ENCODE measurements around the gene SLC15A1. TPM values are rescaled to one million over a fixed set of nuclear protein-coding genes. Genes with fewer than 3 reads are reported as not detected.

The SLC15A1 gene
- total and polyA plus RNA-seq, 4 donors, result 5.8 to 19.7 (median 11.6) TPM

DNA sequence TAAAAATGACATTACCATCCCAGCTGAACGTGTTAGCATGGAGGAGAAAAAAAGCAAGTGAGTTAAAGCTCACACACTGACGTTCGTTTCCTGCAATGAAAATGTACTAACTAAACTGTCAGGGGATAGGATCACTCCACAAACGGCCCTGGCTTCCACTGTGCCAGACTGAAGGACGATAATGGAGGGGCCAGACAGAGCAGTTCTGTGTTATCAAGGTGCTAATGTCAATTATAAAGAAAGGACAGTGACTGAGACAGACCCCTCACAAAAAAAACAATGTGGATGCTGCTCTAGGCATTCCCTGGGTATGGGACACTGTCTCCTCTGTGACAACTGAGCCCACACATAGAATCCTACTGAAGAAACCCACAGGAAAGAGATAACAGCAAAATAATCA is 43.7 kb upstream of the SLC15A1 start:
- WGBS, result 96% methylated on average over 5 of the region's 5 CpGs
- no peaks in the 10 kb centered on the region for H3K9me3 ChIP-seq (ENCODE audit: control insufficient read depth in 4 of 4, low read length in 3 of 4)
- no peaks in the 10 kb centered on the region for H3K27me3 ChIP-seq (ENCODE audit: control insufficient read depth in 4 of 4, insufficient read depth in 4 of 4, low read length in 3 of 4)
- DNase-seq (ENCODE audit: low spot score), result no peak
- H3K4me3 ChIP-seq (ENCODE audit: low read depth in 1 of 3, low read length in 3 of 3), result no peak overlapping the region
- H3K36me3 ChIP-seq (ENCODE audit: control insufficient read depth in 4 of 4, insufficient read depth in 3 of 4, low read depth in 1 of 4, low read length in 3 of 4), result peaks cover 3 to 14% (median 11%) of the 10 kb centered on the region in 4 donors
- no peak overlapping the region for H3K27ac ChIP-seq (ENCODE audit: low read depth in 1 of 2, low read length in 2 of 2)
- peaks cover 0 to 7% (median 6%) of the 10 kb centered on the region in 4 donors for H3K4me1 ChIP-seq (ENCODE audit: control insufficient read depth in 4 of 4, insufficient read depth in 4 of 4, low read length in 3 of 4)
- no peak for TF ChIP-seq FOXA2 (IDR thresholded peaks at IDR 0.05)
- TF ChIP-seq HNF4G (IDR thresholded peaks at IDR 0.05), result no peak
- no peak for TF ChIP-seq JUND (IDR thresholded peaks at IDR 0.05)
- TF ChIP-seq NR2F2 (IDR thresholded peaks at IDR 0.05), result no peak
- TF ChIP-seq GABPA (IDR thresholded peaks at IDR 0.05 in 1 of 2, conservative IDR thresholded peaks at IDR 0.05 in 1 of 2), result no peak
- TF ChIP-seq SP1 (IDR thresholded peaks at IDR 0.05), result no peak
- TF ChIP-seq YY1 (IDR thresholded peaks at IDR 0.05), result no peak
- no peak for TF ChIP-seq RXRA (IDR thresholded peaks at IDR 0.05)
- TF ChIP-seq, protein P1, sequence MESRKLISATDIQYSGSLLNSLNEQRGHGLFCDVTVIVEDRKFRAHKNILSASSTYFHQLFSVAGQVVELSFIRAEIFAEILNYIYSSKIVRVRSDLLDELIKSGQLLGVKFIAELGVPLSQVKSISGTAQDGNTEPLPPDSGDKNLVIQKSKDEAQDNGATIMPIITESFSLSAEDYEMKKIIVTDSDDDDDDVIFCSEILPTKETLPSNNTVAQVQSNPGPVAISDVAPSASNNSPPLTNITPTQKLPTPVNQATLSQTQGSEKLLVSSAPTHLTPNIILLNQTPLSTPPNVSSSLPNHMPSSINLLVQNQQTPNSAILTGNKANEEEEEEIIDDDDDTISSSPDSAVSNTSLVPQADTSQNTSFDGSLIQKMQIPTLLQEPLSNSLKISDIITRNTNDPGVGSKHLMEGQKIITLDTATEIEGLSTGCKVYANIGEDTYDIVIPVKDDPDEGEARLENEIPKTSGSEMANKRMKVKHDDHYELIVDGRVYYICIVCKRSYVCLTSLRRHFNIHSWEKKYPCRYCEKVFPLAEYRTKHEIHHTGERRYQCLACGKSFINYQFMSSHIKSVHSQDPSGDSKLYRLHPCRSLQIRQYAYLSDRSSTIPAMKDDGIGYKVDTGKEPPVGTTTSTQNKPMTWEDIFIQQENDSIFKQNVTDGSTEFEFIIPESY (IDR thresholded peaks at IDR 0.05), result no peak
- TF ChIP-seq, protein P2, sequence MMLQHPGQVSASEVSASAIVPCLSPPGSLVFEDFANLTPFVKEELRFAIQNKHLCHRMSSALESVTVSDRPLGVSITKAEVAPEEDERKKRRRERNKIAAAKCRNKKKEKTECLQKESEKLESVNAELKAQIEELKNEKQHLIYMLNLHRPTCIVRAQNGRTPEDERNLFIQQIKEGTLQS (IDR thresholded peaks at IDR 0.05), result no peak
- TF ChIP-seq, protein P3, sequence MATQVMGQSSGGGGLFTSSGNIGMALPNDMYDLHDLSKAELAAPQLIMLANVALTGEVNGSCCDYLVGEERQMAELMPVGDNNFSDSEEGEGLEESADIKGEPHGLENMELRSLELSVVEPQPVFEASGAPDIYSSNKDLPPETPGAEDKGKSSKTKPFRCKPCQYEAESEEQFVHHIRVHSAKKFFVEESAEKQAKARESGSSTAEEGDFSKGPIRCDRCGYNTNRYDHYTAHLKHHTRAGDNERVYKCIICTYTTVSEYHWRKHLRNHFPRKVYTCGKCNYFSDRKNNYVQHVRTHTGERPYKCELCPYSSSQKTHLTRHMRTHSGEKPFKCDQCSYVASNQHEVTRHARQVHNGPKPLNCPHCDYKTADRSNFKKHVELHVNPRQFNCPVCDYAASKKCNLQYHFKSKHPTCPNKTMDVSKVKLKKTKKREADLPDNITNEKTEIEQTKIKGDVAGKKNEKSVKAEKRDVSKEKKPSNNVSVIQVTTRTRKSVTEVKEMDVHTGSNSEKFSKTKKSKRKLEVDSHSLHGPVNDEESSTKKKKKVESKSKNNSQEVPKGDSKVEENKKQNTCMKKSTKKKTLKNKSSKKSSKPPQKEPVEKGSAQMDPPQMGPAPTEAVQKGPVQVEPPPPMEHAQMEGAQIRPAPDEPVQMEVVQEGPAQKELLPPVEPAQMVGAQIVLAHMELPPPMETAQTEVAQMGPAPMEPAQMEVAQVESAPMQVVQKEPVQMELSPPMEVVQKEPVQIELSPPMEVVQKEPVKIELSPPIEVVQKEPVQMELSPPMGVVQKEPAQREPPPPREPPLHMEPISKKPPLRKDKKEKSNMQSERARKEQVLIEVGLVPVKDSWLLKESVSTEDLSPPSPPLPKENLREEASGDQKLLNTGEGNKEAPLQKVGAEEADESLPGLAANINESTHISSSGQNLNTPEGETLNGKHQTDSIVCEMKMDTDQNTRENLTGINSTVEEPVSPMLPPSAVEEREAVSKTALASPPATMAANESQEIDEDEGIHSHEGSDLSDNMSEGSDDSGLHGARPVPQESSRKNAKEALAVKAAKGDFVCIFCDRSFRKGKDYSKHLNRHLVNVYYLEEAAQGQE (IDR thresholded peaks at IDR 0.05), result no peak
- no peak for TF ChIP-seq TAF1 (conservative IDR thresholded peaks at IDR 0.05)
- TF ChIP-seq FOXA1 (IDR thresholded peaks at IDR 0.05), result no peak
- no peak for TF ChIP-seq EGR1 (IDR thresholded peaks at IDR 0.05; ENCODE audit: low read depth in 2 of 2)
- no peak for TF ChIP-seq HNF4A (conservative IDR thresholded peaks at IDR 0.05)
- TF ChIP-seq, protein P4, sequence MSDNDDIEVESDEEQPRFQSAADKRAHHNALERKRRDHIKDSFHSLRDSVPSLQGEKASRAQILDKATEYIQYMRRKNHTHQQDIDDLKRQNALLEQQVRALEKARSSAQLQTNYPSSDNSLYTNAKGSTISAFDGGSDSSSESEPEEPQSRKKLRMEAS (IDR thresholded peaks at IDR 0.05), result no peak
- H3K9ac ChIP-seq (ENCODE audit: low read depth in 1 of 2, low read length in 2 of 2), result no peak overlapping the region

DNA sequence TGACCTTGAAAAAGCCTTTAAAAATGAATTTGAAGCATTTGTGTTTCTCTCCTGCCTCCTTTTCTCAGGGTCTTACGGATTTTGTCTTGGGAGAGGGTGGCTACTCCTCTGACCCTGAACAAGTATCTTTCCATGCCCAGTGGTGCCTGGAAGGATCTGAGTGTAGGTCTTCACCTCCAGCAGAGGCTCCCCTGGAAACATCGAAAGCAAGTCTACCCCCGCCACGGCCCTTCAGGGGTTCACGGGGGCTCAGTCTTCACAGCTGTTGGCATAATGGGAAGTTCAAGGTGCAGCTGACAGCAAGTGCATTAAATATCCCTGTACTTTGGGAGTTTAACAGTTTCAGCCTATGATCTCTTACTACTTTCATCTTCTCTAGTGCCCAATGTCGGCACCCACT is 42.7 kb upstream of the SLC15A1 start:
- H3K9me3 ChIP-seq (ENCODE audit: control insufficient read depth in 4 of 4, low read length in 3 of 4), result no peaks in the 10 kb centered on the region
- H3K36me3 ChIP-seq (ENCODE audit: control insufficient read depth in 4 of 4, insufficient read depth in 3 of 4, low read depth in 1 of 4, low read length in 3 of 4), result peaks cover 3 to 14% (median 11%) of the 10 kb centered on the region in 4 donors
- WGBS, result 94% methylated on average over 6 of the region's 6 CpGs
- H3K4me3 ChIP-seq (ENCODE audit: low read depth in 1 of 3, low read length in 3 of 3), result no peak overlapping the region
- peaks cover 0 to 7% (median 6%) of the 10 kb centered on the region in 4 donors for H3K4me1 ChIP-seq (ENCODE audit: control insufficient read depth in 4 of 4, insufficient read depth in 4 of 4, low read length in 3 of 4)
- no peaks in the 10 kb centered on the region for H3K27me3 ChIP-seq (ENCODE audit: control insufficient read depth in 4 of 4, insufficient read depth in 4 of 4, low read length in 3 of 4)
- no peak overlapping the region for H3K9ac ChIP-seq (ENCODE audit: low read depth in 1 of 2, low read length in 2 of 2)
- DNase-seq (ENCODE audit: low spot score), result no peak
- no peak overlapping the region for H3K27ac ChIP-seq (ENCODE audit: low read depth in 1 of 2, low read length in 2 of 2)
- TF ChIP-seq FOXA1 (IDR thresholded peaks at IDR 0.05) (no peak), EGR1 (IDR thresholded peaks at IDR 0.05; ENCODE audit: low read depth in 2 of 2) (no peak), FOXA2 (IDR thresholded peaks at IDR 0.05) (no peak), TAF1 (conservative IDR thresholded peaks at IDR 0.05) (no peak), YY1 (IDR thresholded peaks at IDR 0.05) (no peak)
- TF ChIP-seq, protein P5, sequence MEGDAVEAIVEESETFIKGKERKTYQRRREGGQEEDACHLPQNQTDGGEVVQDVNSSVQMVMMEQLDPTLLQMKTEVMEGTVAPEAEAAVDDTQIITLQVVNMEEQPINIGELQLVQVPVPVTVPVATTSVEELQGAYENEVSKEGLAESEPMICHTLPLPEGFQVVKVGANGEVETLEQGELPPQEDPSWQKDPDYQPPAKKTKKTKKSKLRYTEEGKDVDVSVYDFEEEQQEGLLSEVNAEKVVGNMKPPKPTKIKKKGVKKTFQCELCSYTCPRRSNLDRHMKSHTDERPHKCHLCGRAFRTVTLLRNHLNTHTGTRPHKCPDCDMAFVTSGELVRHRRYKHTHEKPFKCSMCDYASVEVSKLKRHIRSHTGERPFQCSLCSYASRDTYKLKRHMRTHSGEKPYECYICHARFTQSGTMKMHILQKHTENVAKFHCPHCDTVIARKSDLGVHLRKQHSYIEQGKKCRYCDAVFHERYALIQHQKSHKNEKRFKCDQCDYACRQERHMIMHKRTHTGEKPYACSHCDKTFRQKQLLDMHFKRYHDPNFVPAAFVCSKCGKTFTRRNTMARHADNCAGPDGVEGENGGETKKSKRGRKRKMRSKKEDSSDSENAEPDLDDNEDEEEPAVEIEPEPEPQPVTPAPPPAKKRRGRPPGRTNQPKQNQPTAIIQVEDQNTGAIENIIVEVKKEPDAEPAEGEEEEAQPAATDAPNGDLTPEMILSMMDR (IDR thresholded peaks at IDR 0.05; ENCODE audit: low read depth, low read length, missing input control), result no peak
- TF ChIP-seq, protein P3 (IDR thresholded peaks at IDR 0.05), result no peak
- TF ChIP-seq, protein P4 (IDR thresholded peaks at IDR 0.05), result no peak
- TF ChIP-seq, protein P2 (IDR thresholded peaks at IDR 0.05), result no peak
- TF ChIP-seq, protein P1 (IDR thresholded peaks at IDR 0.05), result no peak

All from liver (tissue), 9 donors.